GM13977 (cell line): ENCODE results near the gene DLX1.

Experiments
- DNase-seq: peaks from one replicate; pipeline ENCODE4 v3.0.0; 2012; ENCODE audit warnings: low spot score
- CTCF ChIP-seq: IDR thresholded peaks from 2 replicates; pipeline ENCODE4 v1.5.1; 2012; ENCODE audit warnings: mild to moderate bottlenecking, control low read depth; ENCODE audit not compliant: insufficient read depth; ENCODE audit errors: extremely low read depth, missing control alignments
- in situ Hi-C: fragments of 300-500 bp; cut with MboI; formaldehyde crosslinking; loops from one replicate; pipeline ENCODE4 v1.12.0; 2022; ENCODE audit warnings: low sequenced_read_pairs, low pct_unique_long_range_greater_than_20kb, mixed read lengths, inconsistent platforms; ENCODE audit not compliant: unreplicated experiment

The DLX1 gene

GRCh38 chr2:172089633-172090032 lies 4.3 kb downstream of the DLX1 start:
- no peak for TF ChIP-seq CTCF
- in situ Hi-C loops, result loop anchor here (10.0 to 25.0 kb wide), 3 partner anchors 277 to 1375 kb away; partner anchors contain the start of genes GAD1 and SP5

GRCh38 chr2:172090044-172090961 lies 5.0 kb downstream of the DLX1 start:
- TF ChIP-seq CTCF, result no peak
- in situ Hi-C loops, result loop anchor here (25.0 kb wide), 1 partner anchor 278 kb away; no protein-coding TSS in a partner anchor
- peak; percentile 31 for DNase-seq

More at GRCh38 chr2:172089633-172090032, 4.3 kb downstream of the DLX1 start:
- no peak for DNase-seq

- no peak for DNase-seq
- TF ChIP-seq CTCF, result no peak
- in situ Hi-C loops, result loop anchor here (25.0 kb wide), 1 partner anchor 279 kb away; no protein-coding TSS in a partner anchor
Measured at GRCh38 chr2:172091000-172091641, 5.8 kb downstream of the DLX1 start.

- DNase-seq, result peak; percentile 20
- no peak for TF ChIP-seq CTCF
- in situ Hi-C loops, result loop anchor here (25.0 kb wide), 1 partner anchor 280 kb away; no protein-coding TSS in a partner anchor
Measured at GRCh38 chr2:172091761-172092566, 6.7 kb downstream of the DLX1 start.

- no peak for TF ChIP-seq CTCF
- in situ Hi-C loops, result loop anchor here (25.0 kb wide), 1 partner anchor 281 kb away; no protein-coding TSS in a partner anchor
- DNase-seq, result no peak
Measured at GRCh38 chr2:172092716-172093415, 7.6 kb downstream of the DLX1 start.
